Esophagus squamous epithelium (tissue), 5 donors: ENCODE data around the gene FAM83F. TPM values are rescaled to one million over a fixed set of nuclear protein-coding genes. Genes with fewer than 3 reads are reported as not detected.

Experiments
- DNase-seq: peaks from one replicate; lab custom pipeline; 2025; lab: John Stamatoyannopoulos, UW
- H3K27ac ChIP-seq, 4 donors: fragments of 200-600 bp; sonication (generic); one replicate each; pipeline ENCODE4 v1.5.1; 2016 to 2019; ENCODE audit warnings: mild to moderate bottlenecking in 1 of 4
- H3K27me3 ChIP-seq, 4 donors: fragments of 200-600 bp; sonication (generic); 1 replicate in 3 of 4; 2 replicates in 1 of 4; pipeline versions ENCODE4 v1.5.1 to v1.6.0; 2017 to 2021; ENCODE audit warnings: antibody characterized with exemption in 1 of 4
- H3K36me3 ChIP-seq, 3 donors: fragments of 200-600 bp; sonication (generic); one replicate each; pipeline ENCODE4 v1.5.1; 2016 to 2019
- H3K4me1 ChIP-seq, 3 donors: fragments of 200-600 bp; sonication (generic); one replicate each; pipeline ENCODE4 v1.5.1; 2017 to 2019
- H3K4me3 ChIP-seq, 4 donors: fragments of 200-600 bp; sonication (generic); 1 replicate in 3 of 4; 2 replicates in 1 of 4; pipeline ENCODE4 v1.5.1; 2016 to 2019; ENCODE audit warnings: mild to moderate bottlenecking in 2 of 4, moderate library complexity in 1 of 4
- H3K9me3 ChIP-seq, 3 donors: fragments of 200-600 bp; sonication (generic); one replicate each; pipeline ENCODE4 v1.5.1; 2016 to 2019
- CTCF ChIP-seq, 6 experiments: fragments of 450-650 bp in 4 of 6; fragments of 200-600 bp in 2 of 6; sonication (generic) in 2 of 6; IDR thresholded peaks; one replicate each; pipeline ENCODE4 v1.5.1; 2016 to 2019; ENCODE audit warnings: antibody characterized with exemption in 6 of 6, mild to moderate bottlenecking in 4 of 6, moderate library complexity in 4 of 6
- POLR2A ChIP-seq, 4 donors: fragments of 450-650 bp; IDR thresholded peaks; one replicate each; pipeline ENCODE4 v1.6.1; 2017; ENCODE audit warnings: antibody characterized with exemption in 4 of 4, mild to moderate bottlenecking in 4 of 4, moderate library complexity in 3 of 4
- WGBS, 2 donors: methylation state at CpG; one replicate each; pipeline ENCODE4 v1.1.5; 2018; 5-methylcytosine and 5-hydroxymethylcytosine counted together
- intact Hi-C: fragments of 100-400 bp; cut with DNase I; formaldehyde crosslinking; loops from one replicate; pipeline ENCODE4 v1.15.0; 2022
- total RNA-seq, 4 donors: library from RNA; depleted of rRNA; stranded (reverse); fragments of >200 nt; gene quantifications; one replicate each; pipeline ENCODE4 v1.1.0, GENCODE V29; 2016
- donor health status: DM: yes; HTN: yes; CAD: no.

FAM83F gene
- total RNA-seq, 4 donors from 2014 or later: 25.5 to 39.2 (median 29.6) TPM

- no peaks in the 10 kb centered on the region for H3K9me3 ChIP-seq
- WGBS, 2 donors: 44 to 77% methylated on average over 3 to 6 of the region's 6 CpGs
- intact Hi-C loops: no loop called here
- peaks cover 0 to 12% (median 0%) of the 10 kb centered on the region in 4 donors for H3K27me3 ChIP-seq
- no peak overlapping the region for H3K4me3 ChIP-seq
- peak overlapping the region; percentile 25 to 94 (median 68) for H3K27ac ChIP-seq
- no peak for TF ChIP-seq POLR2A (IDR thresholded peaks at IDR 0.05)
- peaks cover 31 to 100% (median 58%) of the 10 kb centered on the region in 3 donors for H3K4me1 ChIP-seq
- H3K36me3 ChIP-seq: peaks cover 0 to 10% (median 0%) of the 10 kb centered on the region in 3 donors
- DNase-seq: no peak
These were observed 8.4 kb downstream of the FAM83F start for GRCh38 chr22:40002935-40003715.

- Histone ChIP-seq H3K9me3 (no peaks in the 10 kb centered on the region), H3K4me1 (peaks cover 42 to 100% (median 58%) of the 10 kb centered on the region in 3 donors), H3K36me3 (peaks cover 0 to 5% (median 0%) of the 10 kb centered on the region in 3 donors), H3K4me3 (no peak overlapping the region), H3K27ac (peak overlapping the region; percentile 56 to 94 (median 82)), H3K27me3 (peaks cover 0 to 29% (median 0%) of the 10 kb centered on the region in 4 donors)
- intact Hi-C loops: no loop called here
- no peak for DNase-seq
- TF ChIP-seq POLR2A (IDR thresholded peaks at IDR 0.05) (no peak), CTCF (IDR thresholded peaks at IDR 0.05) (no peak)
- 42 to 44% methylated on average over 6 of the region's 6 CpGs for WGBS, 2 donors
These were observed 10.1 kb downstream of the FAM83F start for GRCh38 chr22:40004836-40005235.

DNA sequence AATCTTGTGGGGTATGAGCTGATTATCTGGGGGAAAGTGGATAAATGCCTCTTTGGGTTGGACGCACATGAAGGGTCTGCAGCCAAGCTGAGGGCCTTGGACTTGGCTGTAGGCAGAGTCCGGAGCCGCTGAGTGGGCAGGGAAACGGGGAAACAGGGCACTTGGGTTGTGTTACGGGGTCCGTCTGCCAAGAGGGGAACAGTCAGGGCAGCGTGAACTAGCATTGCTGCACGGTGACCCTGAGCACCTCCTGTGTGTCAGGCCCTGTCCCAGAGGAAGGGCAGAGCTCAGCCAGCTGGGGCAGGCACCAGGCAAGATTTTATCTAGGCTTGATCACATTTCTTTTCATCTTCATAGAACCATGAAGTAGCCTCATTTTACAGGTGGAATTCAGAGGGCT lies 11.9 kb downstream of the FAM83F start:
- intact Hi-C loops: no loop called here
- Histone ChIP-seq H3K4me3 (no peak overlapping the region), H3K27me3 (peaks cover 0 to 42% (median 0%) of the 10 kb centered on the region in 4 donors), H3K9me3 (no peaks in the 10 kb centered on the region), H3K36me3 (no peaks in the 10 kb centered on the region), H3K27ac (peak overlapping the region; percentile 70 to 94 (median 84)), H3K4me1 (peaks cover 47 to 94% (median 55%) of the 10 kb centered on the region in 3 donors)
- DNase-seq: no peak
- 36 to 71% methylated on average over 5 to 8 of the region's 8 CpGs for WGBS, 2 donors
- TF ChIP-seq CTCF (IDR thresholded peaks at IDR 0.05) (no peak), POLR2A (IDR thresholded peaks at IDR 0.05) (no peak)

- intact Hi-C loops: no loop called here
- DNase-seq: no peak
- WGBS, 2 donors: 46 to 47% methylated on average over 17 to 27 of the region's 27 CpGs
- H3K27me3 ChIP-seq: peaks cover 0 to 51% (median 0%) of the 10 kb centered on the region in 4 donors
- TF ChIP-seq CTCF (IDR thresholded peaks at IDR 0.05): no peak
- TF ChIP-seq POLR2A (IDR thresholded peaks at IDR 0.05): no peak
- H3K27ac ChIP-seq: peak overlapping the region; percentile 56 to 93 (median 74)
- no peak overlapping the region for H3K4me3 ChIP-seq
- H3K4me1 ChIP-seq: peaks cover 38 to 79% (median 50%) of the 10 kb centered on the region in 3 donors
- no peaks in the 10 kb centered on the region for H3K36me3 ChIP-seq
- no peaks in the 10 kb centered on the region for H3K9me3 ChIP-seq
These were observed 13.3 kb downstream of the FAM83F start for GRCh38 chr22:40007853-40008710.

DNA sequence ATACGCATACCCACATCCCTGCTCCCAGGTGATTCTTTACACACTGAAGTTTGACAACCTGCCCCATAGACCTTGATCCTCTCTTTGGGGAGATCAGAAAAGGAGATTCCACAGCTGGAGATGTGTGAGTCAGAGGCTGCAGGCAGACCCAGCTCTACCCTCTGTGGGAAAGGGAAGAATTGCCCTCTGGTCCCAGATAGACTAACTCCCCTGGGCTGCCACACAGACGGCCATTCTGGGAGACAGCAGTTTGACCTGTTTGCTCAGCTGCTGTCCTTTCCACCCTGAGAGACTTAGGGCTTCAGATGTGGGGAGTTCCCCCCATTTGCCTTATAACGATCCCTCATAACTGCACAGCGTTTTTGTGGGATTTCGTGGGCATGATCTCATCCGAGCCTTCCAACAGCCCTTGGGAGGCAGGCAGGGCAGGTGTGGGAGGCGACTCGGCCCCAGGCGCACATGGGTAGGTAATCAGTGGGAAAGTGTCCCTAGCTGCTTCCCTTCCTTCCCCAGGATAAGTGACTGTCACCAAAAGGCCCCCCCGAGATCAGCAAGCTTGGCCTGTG lies 14.1 kb downstream of the FAM83F start:
- peaks cover 35 to 72% (median 45%) of the 10 kb centered on the region in 3 donors for H3K4me1 ChIP-seq
- peak overlapping the region; percentile 56 to 93 (median 74) for H3K27ac ChIP-seq
- peaks cover 0 to 44% (median 0%) of the 10 kb centered on the region in 4 donors for H3K27me3 ChIP-seq
- TF ChIP-seq POLR2A (IDR thresholded peaks at IDR 0.05) (no peak), CTCF (IDR thresholded peaks at IDR 0.05) (no peak)
- H3K4me3 ChIP-seq: no peak overlapping the region
- 40 to 41% methylated on average over 4 to 9 of the region's 10 CpGs for WGBS, 2 donors
- DNase-seq: no peak
- no peaks in the 10 kb centered on the region for H3K9me3 ChIP-seq
- no peaks in the 10 kb centered on the region for H3K36me3 ChIP-seq
- intact Hi-C loops: no loop called here
